IMR-90 (cell line): ENCODE measurements around the gene LMAN2. TPM values are rescaled to one million over a fixed set of nuclear protein-coding genes. Genes with fewer than 3 reads are reported as not detected.

ENCODE experiments used
- ATAC-seq: fragments of 200-7000 bp; cut with Tn5 transposase; 2 replicates; pipeline ENCODE4 v1.9.1; 2020; ENCODE audit warnings: low read depth, mild to moderate bottlenecking, moderate library complexity
- BruUV-seq: library from RNA; stranded (reverse); fragments of 400-500 nt; replicated peaks from 2 replicates; lab custom pipeline; 2021; lab: Mats Ljungman, UMichigan
- CTCF ChIA-PET: fragments of 300-600 bp; formaldehyde crosslinking; extraction: SDS; loops from one replicate; lab custom pipeline; 2021; ENCODE audit warnings: antibody characterized with exemption; lab: Yijun Ruan, JAX
- POLR2A ChIA-PET: fragments of 300-600 bp; sonication (Branson Sonifier 250); formaldehyde crosslinking; loops from one replicate; lab custom pipeline; 2022; ENCODE audit warnings: antibody characterized with exemption; ENCODE audit not compliant: unreplicated experiment; lab: Charles Lee
- DNase-seq: peaks from one replicate; pipeline ENCODE4 v3.0.0; 2013
- H2AFZ ChIP-seq: replicated peaks from 2 replicates; pipeline ENCODE3; 2013; ENCODE audit warnings: low read length, mild to moderate bottlenecking; ENCODE audit not compliant: poor library complexity
- H2AK5ac ChIP-seq: 2 replicates; pipeline ENCODE4 v1.6.1; 2013; ENCODE audit warnings: low read depth, low read length, inconsistent platforms
- H2AK9ac ChIP-seq: replicated peaks from 2 replicates; pipeline ENCODE3; 2013; ENCODE audit warnings: mild to moderate bottlenecking, low read depth, low read length, moderate library complexity; ENCODE audit not compliant: poor library complexity
- H2BK120ac ChIP-seq: 2 replicates; pipeline ENCODE4 v1.6.1; 2013; ENCODE audit warnings: low read depth, low read length, inconsistent platforms
- H2BK15ac ChIP-seq: 3 replicates; pipeline ENCODE4 v1.6.1; 2013; ENCODE audit warnings: low read depth, low read length, inconsistent platforms
- H2BK20ac ChIP-seq: 2 replicates; pipeline ENCODE4 v1.6.1; 2013; ENCODE audit warnings: low read depth, mild to moderate bottlenecking, inconsistent platforms, low read length, moderate library complexity
- H2BK5ac ChIP-seq: 2 replicates; pipeline ENCODE4 v1.6.1; 2013; ENCODE audit warnings: mild to moderate bottlenecking, low read depth, low read length, inconsistent platforms; ENCODE audit not compliant: poor library complexity, severe bottlenecking
- H3K14ac ChIP-seq: replicated peaks from 2 replicates; pipeline ENCODE4 v1.6.1; 2013; ENCODE audit warnings: low read depth, low read length, inconsistent platforms
- H3K18ac ChIP-seq: 2 replicates; pipeline ENCODE4 v1.6.1; 2013; ENCODE audit warnings: low read depth, low read length, control low read depth
- H3K23ac ChIP-seq: 2 replicates; pipeline ENCODE4 v1.6.1; 2013; ENCODE audit warnings: low read depth, low read length, inconsistent platforms
- H3K27ac ChIP-seq: 2 replicates; pipeline ENCODE4 v1.5.1; 2013; ENCODE audit warnings: mild to moderate bottlenecking, control low read depth, low read length; ENCODE audit not compliant: insufficient read depth
- H3K27me3 ChIP-seq: 2 replicates; pipeline ENCODE4 v1.6.1; 2013; ENCODE audit warnings: low read length; ENCODE audit not compliant: control insufficient read depth, insufficient read depth
- H3K36me3 ChIP-seq: 2 replicates; pipeline ENCODE4 v1.6.1; 2013; ENCODE audit warnings: low read length, mixed read lengths; ENCODE audit not compliant: control insufficient read depth, insufficient read depth
- H3K4ac ChIP-seq: 2 replicates; pipeline ENCODE4 v1.6.1; 2013; ENCODE audit warnings: low read depth, low read length, inconsistent platforms
- H3K4me1 ChIP-seq: 2 replicates; pipeline ENCODE4 v1.6.1; 2013; ENCODE audit warnings: low read length, mixed read lengths; ENCODE audit not compliant: control insufficient read depth, insufficient read depth
- H3K4me2 ChIP-seq: 2 replicates; pipeline ENCODE4 v1.6.1; 2013; ENCODE audit warnings: low read depth, mild to moderate bottlenecking, control low read depth, low read length, moderate library complexity
- H3K4me3 ChIP-seq: 2 replicates; pipeline ENCODE4 v1.5.1; 2013; ENCODE audit warnings: low read depth, mild to moderate bottlenecking, control low read depth, low read length, moderate library complexity; ENCODE audit not compliant: insufficient read depth
- H3K56ac ChIP-seq: 2 replicates; pipeline ENCODE4 v1.6.1; 2013; ENCODE audit warnings: low read length, inconsistent platforms; ENCODE audit not compliant: insufficient read depth; ENCODE audit errors: extremely low read depth
- H3K79me1 ChIP-seq, 2 experiments: 2 replicates each; pipeline ENCODE4 v1.6.1; 2013; ENCODE audit warnings: low read length in 2 of 2, inconsistent platforms in 1 of 2, low read depth in 1 of 2
- H3K9ac ChIP-seq: 2 replicates; pipeline ENCODE4 v1.6.1; 2013; ENCODE audit warnings: low read depth, low read length, control low read depth
- H3K9me1 ChIP-seq: 2 replicates; pipeline ENCODE4 v1.6.1; 2013; ENCODE audit warnings: low read length, inconsistent platforms; ENCODE audit not compliant: insufficient read depth
- H3K9me3 ChIP-seq: 2 replicates; pipeline ENCODE4 v1.6.1; 2013; ENCODE audit warnings: low read length; ENCODE audit not compliant: control insufficient read depth, insufficient read depth
- H4K20me1 ChIP-seq: 2 replicates; pipeline ENCODE4 v1.6.1; 2013; ENCODE audit warnings: low read length, inconsistent platforms; ENCODE audit not compliant: insufficient read depth
- H4K5ac ChIP-seq: 2 replicates; pipeline ENCODE4 v1.6.1; 2013; ENCODE audit warnings: mild to moderate bottlenecking, low read depth, low read length, control low read depth
- H4K8ac ChIP-seq, 2 experiments: 2 replicates each; pipeline ENCODE4 v1.6.1; 2013; ENCODE audit warnings: low read depth in 2 of 2, low read length in 2 of 2, control low read depth in 1 of 2, inconsistent platforms in 1 of 2
- H4K91ac ChIP-seq: 2 replicates; pipeline ENCODE4 v1.6.1; 2013; ENCODE audit warnings: low read depth, low read length, inconsistent platforms; ENCODE audit not compliant: insufficient read depth
- CHD1 ChIP-seq: IDR thresholded peaks from 2 replicates; pipeline ENCODE4 v1.6.1; 2012; ENCODE audit warnings: low read depth, low read length, improper control_type of control experiment
- POLR2A ChIP-seq: IDR thresholded peaks from 2 replicates; pipeline ENCODE4 v1.6.1; 2012; ENCODE audit warnings: mild to moderate bottlenecking, low read depth, low read length
- WGBS, 2 experiments: methylation state at CpG; one replicate each; pipeline versions ENCODE4 v1.1.5 to v1.1.7; 2013; ENCODE audit warnings: missing lambda C conversion rate in 2 of 2; ENCODE audit not compliant: insufficient read length in 1 of 2; ENCODE audit errors: extremely low coverage in 2 of 2; 5-methylcytosine and 5-hydroxymethylcytosine counted together
- dilution Hi-C: fragments of 300-500 bp; cut with HindIII; formaldehyde crosslinking; loops from one replicate; pipeline ENCODE4 v1.14.3; 2018; ENCODE audit warnings: low sequenced_read_pairs; ENCODE audit not compliant: unreplicated experiment
- in situ Hi-C: fragments of 300-500 bp; cut with MboI; formaldehyde crosslinking; loops from 3 replicates; pipeline ENCODE4 v1.14.3; 2019; ENCODE audit warnings: low sequenced_read_pairs, inconsistent platforms, mixed read lengths
- intact Hi-C: fragments of 100-400 bp; cut with micrococcal nuclease; formaldehyde crosslinking; loops from 2 replicates; pipeline ENCODE4 v1.10.0; 2022
- polyA plus RNA-seq, 3 experiments: library from polyadenylated mRNA; depleted of rRNA; stranded (reverse); fragments of >200 nt; gene quantifications; 2 replicates each; pipeline ENCODE4 v1.2.3, GENCODE V29; 2012; ENCODE audit warnings: low replicate concordance in 1 of 3
- total RNA-seq: library from RNA; depleted of rRNA; stranded (reverse); fragments of >200 nt; gene quantifications from 2 replicates; pipeline ENCODE4 v1.2.3, GENCODE V29; 2012

The LMAN2 gene
- total and polyA plus RNA-seq, 2 of the 4 experiments (the other 2 are of a cell fraction) = 253 to 303 TPM

GRCh38 chr5:177333420-177334154 lies 17.9 kb downstream of the LMAN2 start:
- Histone ChIP-seq H2BK5ac (no peak overlapping the region), H4K5ac (no peak overlapping the region), H2AFZ (no peak overlapping the region), H3K4me2 (no peak overlapping the region), H3K4me3 (no peak overlapping the region), H2AK9ac (no peak overlapping the region), H4K8ac (no peak overlapping the region), H3K79me1 (peaks cover 2 to 14% of the 10 kb centered on the region in 2 experiments; a peak in 2 of 4 replicates), H3K4me1 (no peaks in the 10 kb centered on the region), H3K14ac (no peak overlapping the region), H3K9me3 (no peaks in the 10 kb centered on the region), H2BK20ac (no peak overlapping the region), H3K9me1 (no peaks in the 10 kb centered on the region), H4K20me1 (peaks cover 7% of the 10 kb centered on the region; the same call in 1 of the 2 replicates), H2AK5ac (no peak overlapping the region), H3K36me3 (peaks cover 84% of the 10 kb centered on the region), H4K91ac (no peak overlapping the region), H3K27ac (no peak overlapping the region), H3K23ac (no peak overlapping the region), H3K9ac (no peak overlapping the region), H3K18ac (no peak overlapping the region), H3K4ac (no peak overlapping the region), H3K56ac (no peak overlapping the region), H2BK15ac (no peak overlapping the region), H3K27me3 (no peaks in the 10 kb centered on the region), H2BK120ac (no peak overlapping the region)
- dilution Hi-C loops (no loop called here), in situ Hi-C loops (no loop called here), intact Hi-C loops (no loop called here)
- ChIA-PET POLR2A (no interaction called here), CTCF (no interaction called here)
- no peak for TF ChIP-seq POLR2A
- no peak for TF ChIP-seq CHD1
- no TSS peak for BruUV-seq
- no peak for DNase-seq
- WGBS, 2 experiments = 100% methylated on average over 1 of the region's 16 CpGs; no CpG with 5 or more reads in 1 of the 2 experiments
- no peak for ATAC-seq
